HG03066 (cell line): Measurements from ENCODE around the gene DUSP12.

ENCODE experiments used
- ATAC-seq: cut with Tn5 transposase; IDR thresholded peaks from one replicate; pipeline ENCODE4 v1.9.1; 2021; ENCODE audit warnings: low read depth; ENCODE audit not compliant: unreplicated experiment

The DUSP12 gene

GRCh38 chr1:161805399-161806197 is 56.0 kb downstream of the DUSP12 start:
- ATAC-seq = no peak
